HepG2 (cell line): Measurements from ENCODE around the gene TGFBR1. TPM values are rescaled to one million over a fixed set of nuclear protein-coding genes. Genes with fewer than 3 reads are reported as not detected.

Experiments
- ATAC-seq: fragments of 200-7000 bp; cut with Tn5 transposase; 3 replicates; pipeline ENCODE4 v1.9.1; 2020; ENCODE audit warnings: mild to moderate bottlenecking, moderate library complexity
- BruUV-seq: library from RNA; stranded (reverse); fragments of 400-500 nt; replicated peaks from 2 replicates; lab custom pipeline; 2021; lab: Mats Ljungman, UMichigan
- CTCF ChIA-PET: fragments of 300-600 bp; formaldehyde crosslinking; extraction: SDS; loops from one replicate; lab custom pipeline; 2021; ENCODE audit warnings: low total read pairs, inconsistent platforms, low intra/inter-chr PET ratio; lab: Yijun Ruan, JAX
- POLR2A ChIA-PET: fragments of 350-600 bp; sonication (Branson Sonifier 250); formaldehyde crosslinking; loops from one replicate; lab custom pipeline; 2020; ENCODE audit warnings: antibody characterized with exemption, inconsistent platforms; lab: Yijun Ruan, JAX
- DNase-seq: peaks from one replicate; pipeline ENCODE4 v3.0.0-alpha.2; 2015; ENCODE audit warnings: low spot score
- FAIRE-seq: peaks from 3 replicates; lab custom pipeline; 2011; peaks lifted over from hg19 to GRCh38; lab: Jason Lieb, UNC
- H2AFZ ChIP-seq: one replicate; pipeline ENCODE4 v1.6.1; 2011; ENCODE audit warnings: low read length, inconsistent platforms
- H3K27ac ChIP-seq: fragments of 300-600 bp; 3 replicates; pipeline ENCODE4 v1.8.0; 2011; ENCODE audit warnings: mixed run types, mild to moderate bottlenecking, mixed read lengths, low read length, inconsistent platforms; ENCODE audit not compliant: insufficient read depth; ENCODE audit errors: extremely low read length
- H3K27me3 ChIP-seq, 2 experiments: fragments of 200-600 bp in 1 of 2; 2 replicates in 1 of 2; 3 replicates in 1 of 2; pipeline versions ENCODE4 v1.6.0 to v1.8.0; 2011; ENCODE audit warnings: low read length in 2 of 2, mild to moderate bottlenecking in 2 of 2, moderate library complexity in 2 of 2, inconsistent platforms in 1 of 2; ENCODE audit not compliant: insufficient read depth in 2 of 2, control insufficient read depth in 1 of 2
- H3K36me3 ChIP-seq, 2 experiments: fragments of 200-600 bp in 1 of 2; replicated peaks in 1 of 2; 2 replicates in 1 of 2; 3 replicates in 1 of 2; pipeline versions ENCODE4 v1.5.1 to v1.8.0; 2011; ENCODE audit warnings: low read length in 2 of 2, inconsistent platforms in 1 of 2; ENCODE audit not compliant: insufficient read depth in 2 of 2, control insufficient read depth in 1 of 2
- H3K4me1 ChIP-seq: 2 replicates; pipeline ENCODE4 v1.5.1; 2012; ENCODE audit warnings: low read length, inconsistent platforms; ENCODE audit not compliant: insufficient read depth
- H3K4me2 ChIP-seq: 2 replicates; pipeline ENCODE4 v1.6.0; 2011; ENCODE audit warnings: low read depth, low read length, inconsistent platforms
- H3K4me3 ChIP-seq, 3 experiments: fragments of 200-600 bp in 1 of 3; sonication (generic), shearing (Covaris generic) in 1 of 3; replicated peaks in 1 of 3; 2 replicates each; pipeline ENCODE4 v1.5.1; 2011 to 2016; ENCODE audit warnings: low read length in 3 of 3, inconsistent platforms in 2 of 3, low read depth in 2 of 3, mild to moderate bottlenecking in 2 of 3, control low read depth in 1 of 3, mixed read lengths in 1 of 3; ENCODE audit not compliant: insufficient read depth in 1 of 3
- H3K79me2 ChIP-seq: one replicate; pipeline ENCODE4 v1.6.1; 2011; ENCODE audit warnings: low read length, inconsistent platforms; ENCODE audit not compliant: insufficient read depth
- H3K9ac ChIP-seq: 2 replicates; pipeline ENCODE4 v1.6.0; 2011; ENCODE audit warnings: mild to moderate bottlenecking, low read depth, low read length, inconsistent platforms; ENCODE audit not compliant: insufficient read depth
- H3K9me3 ChIP-seq: 2 replicates; pipeline ENCODE4 v1.5.1; 2012; ENCODE audit warnings: mild to moderate bottlenecking, low read length
- H4K20me1 ChIP-seq: 2 replicates; pipeline ENCODE4 v1.6.0; 2011; ENCODE audit warnings: inconsistent platforms, mild to moderate bottlenecking, low read length, moderate library complexity; ENCODE audit not compliant: insufficient read depth
- DZIP1 ChIP-seq: sonication (generic); formaldehyde crosslinking; IDR thresholded peaks from 2 replicates; pipeline ENCODE4 v1.5.0; 2020; ENCODE audit warnings: mild to moderate bottlenecking, missing genetic modification reagents
- HNRNPK ChIP-seq: fragments of 200-400 bp; formaldehyde crosslinking; IDR thresholded peaks from 2 replicates; pipeline ENCODE4 v1.6.1; 2018; ENCODE audit warnings: low read length, low read depth, moderate library complexity, mild to moderate bottlenecking; ENCODE audit not compliant: poor library complexity, severe bottlenecking
- HNRNPL ChIP-seq: fragments of 200-400 bp; formaldehyde crosslinking; IDR thresholded peaks from 2 replicates; pipeline ENCODE4 v1.6.1; 2017; ENCODE audit warnings: mild to moderate bottlenecking, low read depth, low read length
- HOXA7 ChIP-seq: sonication (generic); formaldehyde crosslinking; IDR thresholded peaks from 2 replicates; pipeline ENCODE4 v1.8.1; 2022; ENCODE audit warnings: mild to moderate bottlenecking, missing genetic modification reagents, moderate library complexity
- KAT8 ChIP-seq: IDR thresholded peaks from 2 replicates; pipeline ENCODE4 v1.6.1; 2016; ENCODE audit warnings: missing genetic modification reagents, missing compliant biosample characterization
- NFKBIZ ChIP-seq: IDR thresholded peaks from 2 replicates; pipeline ENCODE4 v1.6.1; 2018; ENCODE audit warnings: missing genetic modification reagents, missing compliant biosample characterization
- ONECUT2 ChIP-seq: sonication (generic); formaldehyde crosslinking; IDR thresholded peaks from 2 replicates; pipeline ENCODE4 v1.4.0; 2020; ENCODE audit warnings: missing genetic modification reagents
- POLR2G ChIP-seq: fragments of 200-400 bp; formaldehyde crosslinking; IDR thresholded peaks from 2 replicates; pipeline ENCODE4 v1.6.1; 2018; ENCODE audit warnings: mild to moderate bottlenecking, low read depth, low read length, moderate library complexity
- RCOR2 ChIP-seq: IDR thresholded peaks from 2 replicates; pipeline ENCODE4 v1.6.1; 2016; ENCODE audit warnings: missing biosample characterization, missing genetic modification reagents
- RFX3 ChIP-seq: IDR thresholded peaks from 2 replicates; pipeline ENCODE4 v1.6.1; 2016; ENCODE audit warnings: missing biosample characterization, missing genetic modification reagents
- THYN1 ChIP-seq: sonication (generic); formaldehyde crosslinking; IDR thresholded peaks from 2 replicates; pipeline ENCODE4 v1.8.1; 2023; ENCODE audit warnings: low read depth, mild to moderate bottlenecking, moderate library complexity, missing genetic modification reagents, borderline replicate concordance
- ZFP90 ChIP-seq: sonication (generic); formaldehyde crosslinking; IDR thresholded peaks from 2 replicates; pipeline ENCODE4 v1.8.0; 2022; ENCODE audit warnings: missing genetic modification reagents, mild to moderate bottlenecking, inconsistent platforms, borderline replicate concordance
- ZNF121 ChIP-seq: sonication (generic); formaldehyde crosslinking; IDR thresholded peaks from 2 replicates; pipeline ENCODE4 v1.5.0; 2020; ENCODE audit warnings: mild to moderate bottlenecking, missing genetic modification reagents
- WGBS: methylation state at CpG from one replicate; pipeline ENCODE4 v1.1.6; 2017; ENCODE audit warnings: low lambda C conversion rate; 5-methylcytosine and 5-hydroxymethylcytosine counted together
- in situ Hi-C: cut with HindIII; loops from 2 replicates; pipeline ENCODE4 v1.10.0; 2017; ENCODE audit warnings: low pct_unique_long_range_greater_than_20kb; ENCODE audit not compliant: extremely low pct_ligation_motif_present
- intact Hi-C: fragments of 100-400 bp; cut with micrococcal nuclease; formaldehyde crosslinking; loops from one replicate; pipeline ENCODE4 v1.10.0; 2022; ENCODE audit not compliant: unreplicated experiment
- polyA plus RNA-seq, 8 experiments: library from polyadenylated mRNA; depleted of rRNA in 3 of 8; stranded (reverse) in 7 of 8; unstranded in 1 of 8; fragments of >200 nt; fragmentation: Illumina TruSeq in 4 of 8; extraction: Trizol in 4 of 8; gene quantifications; 2 replicates each; pipeline versions ENCODE4 v1.2.1 to v1.2.3, GENCODE V29; 2011 to 2016; ENCODE audit warnings: low read depth in 4 of 8, missing spikeins in 1 of 8, mixed read lengths in 1 of 8; ENCODE audit not compliant: insufficient read depth in 1 of 8
- total RNA-seq, 5 experiments: library from RNA; depleted of rRNA; stranded (reverse); fragments of >200 nt; fragmentation: Illumina TruSeq; extraction: Trizol; gene quantifications; 2 replicates each; pipeline ENCODE4 v1.2.3, GENCODE V29; 2016; ENCODE audit warnings: low read depth in 1 of 5
- TF ChIP-seq, protein P1 (sequence below): sonication (generic); formaldehyde crosslinking; IDR thresholded peaks from 2 replicates; pipeline ENCODE4 v1.9.0; 2021; ENCODE audit warnings: missing genetic modification reagents, mild to moderate bottlenecking, borderline replicate concordance
- TF ChIP-seq, protein P2 (sequence below): IDR thresholded peaks from 2 replicates; pipeline ENCODE4 v1.4.0; 2020; ENCODE audit warnings: mild to moderate bottlenecking, missing genetic modification reagents

The TGFBR1 gene
- total and polyA plus RNA-seq, 2 of the 13 experiments (the other 11 are each of a cell fraction or from before 2014, with no cell fraction given), result 16.8 to 23.9 TPM

DNA sequence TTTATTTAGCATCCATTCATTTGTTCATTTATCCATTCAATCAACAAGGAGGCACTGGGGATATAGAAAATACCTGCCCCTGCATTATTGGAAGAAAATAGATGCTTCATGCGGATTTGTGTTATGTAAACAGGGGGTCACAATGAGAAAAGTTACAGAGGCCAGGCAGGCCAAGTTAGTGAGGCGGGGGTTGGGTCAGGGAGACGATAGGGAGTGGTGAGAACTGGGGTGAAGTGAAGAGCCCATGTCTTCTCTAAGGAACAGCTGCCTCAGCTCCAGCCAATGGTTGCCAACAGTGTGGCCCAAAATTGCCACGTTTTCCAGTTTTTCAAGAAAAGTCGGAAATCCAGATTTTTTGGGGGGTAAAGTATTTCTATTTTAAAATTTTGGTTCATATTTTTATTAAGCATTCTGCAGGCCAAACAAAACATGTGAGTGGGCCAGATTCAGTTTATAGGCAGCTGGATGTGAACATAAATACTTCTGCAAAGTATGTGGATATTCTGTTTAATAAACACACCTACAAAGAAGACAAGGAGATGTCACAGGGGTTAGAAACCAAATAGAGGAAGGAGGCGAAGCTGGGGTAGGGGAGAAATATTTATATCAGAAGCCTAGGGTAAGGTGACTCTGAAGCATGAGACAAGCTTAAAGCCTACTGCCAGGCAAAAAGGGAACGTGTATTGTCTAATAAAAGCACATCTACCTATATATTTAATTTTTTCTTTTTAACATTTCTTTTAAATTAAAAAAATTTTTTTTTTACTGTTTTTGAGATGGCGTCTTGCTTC, 72.9 kb downstream of the TGFBR1 start:
- H3K9ac ChIP-seq, result no peak overlapping the region
- H3K36me3 ChIP-seq, result no peaks in the 10 kb centered on the region
- WGBS, result 78% methylated on average over 8 of the region's 8 CpGs
- BruUV-seq, result no TSS peak
- H4K20me1 ChIP-seq, result no peaks in the 10 kb centered on the region
- no peaks in the 10 kb centered on the region for H3K79me2 ChIP-seq
- ChIA-PET CTCF (no interaction called here), POLR2A (no interaction called here)
- DNase-seq, result no peak
- no peak for TF ChIP-seq ONECUT2
- no peak for TF ChIP-seq THYN1 (CRISPR knock-in tag)
- no peak for TF ChIP-seq NFKBIZ (CRISPR knock-in tag)
- no peak for TF ChIP-seq RFX3 (CRISPR knock-in tag)
- TF ChIP-seq RCOR2 (CRISPR knock-in tag), result no peak
- TF ChIP-seq POLR2G, result no peak
- no peak for TF ChIP-seq HNRNPK
- TF ChIP-seq, protein P1, sequence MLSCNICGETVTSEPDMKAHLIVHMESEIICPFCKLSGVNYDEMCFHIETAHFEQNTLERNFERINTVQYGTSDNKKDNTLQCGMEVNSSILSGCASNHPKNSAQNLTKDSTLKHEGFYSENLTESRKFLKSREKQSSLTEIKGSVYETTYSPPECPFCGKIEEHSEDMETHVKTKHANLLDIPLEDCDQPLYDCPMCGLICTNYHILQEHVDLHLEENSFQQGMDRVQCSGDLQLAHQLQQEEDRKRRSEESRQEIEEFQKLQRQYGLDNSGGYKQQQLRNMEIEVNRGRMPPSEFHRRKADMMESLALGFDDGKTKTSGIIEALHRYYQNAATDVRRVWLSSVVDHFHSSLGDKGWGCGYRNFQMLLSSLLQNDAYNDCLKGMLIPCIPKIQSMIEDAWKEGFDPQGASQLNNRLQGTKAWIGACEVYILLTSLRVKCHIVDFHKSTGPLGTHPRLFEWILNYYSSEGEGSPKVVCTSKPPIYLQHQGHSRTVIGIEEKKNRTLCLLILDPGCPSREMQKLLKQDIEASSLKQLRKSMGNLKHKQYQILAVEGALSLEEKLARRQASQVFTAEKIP, result no peak
- TF ChIP-seq, protein P2, sequence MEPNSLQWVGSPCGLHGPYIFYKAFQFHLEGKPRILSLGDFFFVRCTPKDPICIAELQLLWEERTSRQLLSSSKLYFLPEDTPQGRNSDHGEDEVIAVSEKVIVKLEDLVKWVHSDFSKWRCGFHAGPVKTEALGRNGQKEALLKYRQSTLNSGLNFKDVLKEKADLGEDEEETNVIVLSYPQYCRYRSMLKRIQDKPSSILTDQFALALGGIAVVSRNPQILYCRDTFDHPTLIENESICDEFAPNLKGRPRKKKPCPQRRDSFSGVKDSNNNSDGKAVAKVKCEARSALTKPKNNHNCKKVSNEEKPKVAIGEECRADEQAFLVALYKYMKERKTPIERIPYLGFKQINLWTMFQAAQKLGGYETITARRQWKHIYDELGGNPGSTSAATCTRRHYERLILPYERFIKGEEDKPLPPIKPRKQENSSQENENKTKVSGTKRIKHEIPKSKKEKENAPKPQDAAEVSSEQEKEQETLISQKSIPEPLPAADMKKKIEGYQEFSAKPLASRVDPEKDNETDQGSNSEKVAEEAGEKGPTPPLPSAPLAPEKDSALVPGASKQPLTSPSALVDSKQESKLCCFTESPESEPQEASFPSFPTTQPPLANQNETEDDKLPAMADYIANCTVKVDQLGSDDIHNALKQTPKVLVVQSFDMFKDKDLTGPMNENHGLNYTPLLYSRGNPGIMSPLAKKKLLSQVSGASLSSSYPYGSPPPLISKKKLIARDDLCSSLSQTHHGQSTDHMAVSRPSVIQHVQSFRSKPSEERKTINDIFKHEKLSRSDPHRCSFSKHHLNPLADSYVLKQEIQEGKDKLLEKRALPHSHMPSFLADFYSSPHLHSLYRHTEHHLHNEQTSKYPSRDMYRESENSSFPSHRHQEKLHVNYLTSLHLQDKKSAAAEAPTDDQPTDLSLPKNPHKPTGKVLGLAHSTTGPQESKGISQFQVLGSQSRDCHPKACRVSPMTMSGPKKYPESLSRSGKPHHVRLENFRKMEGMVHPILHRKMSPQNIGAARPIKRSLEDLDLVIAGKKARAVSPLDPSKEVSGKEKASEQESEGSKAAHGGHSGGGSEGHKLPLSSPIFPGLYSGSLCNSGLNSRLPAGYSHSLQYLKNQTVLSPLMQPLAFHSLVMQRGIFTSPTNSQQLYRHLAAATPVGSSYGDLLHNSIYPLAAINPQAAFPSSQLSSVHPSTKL, result no peak
- no peak for TF ChIP-seq ZNF121 (CRISPR knock-in tag)
- TF ChIP-seq ZFP90 (CRISPR knock-in tag), result no peak
- TF ChIP-seq HNRNPL, result no peak
- TF ChIP-seq DZIP1, result no peak
- no peak for TF ChIP-seq HOXA7 (CRISPR knock-in tag)
- no peak for TF ChIP-seq KAT8 (CRISPR knock-in tag)
- H3K27ac ChIP-seq, result no peak overlapping the region
- in situ Hi-C loops (loop anchor here (25.0 kb wide), 1 partner anchor 835 kb away; no protein-coding TSS in a partner anchor), intact Hi-C loops (no loop called here)
- H3K9me3 ChIP-seq, result no peaks in the 10 kb centered on the region
- H3K4me3 ChIP-seq, result no peak overlapping the region
- peaks cover 0 to 14% of the 10 kb centered on the region in 2 experiments; a peak in 2 of 5 replicates for H3K27me3 ChIP-seq
- H3K4me1 ChIP-seq, result peaks cover 62% of the 10 kb centered on the region
- no peak for FAIRE-seq
- no peak overlapping the region for H2AFZ ChIP-seq
- ATAC-seq, result no peak
- H3K4me2 ChIP-seq, result no peak overlapping the region
